Effector memory CD4-positive, alpha-beta T cell (primary cell): Measurements from ENCODE around the gene LILRB5.

Source experiments
- DNase-seq, 3 donors: peaks; one replicate each; pipeline ENCODE4 v3.0.0-alpha.2; 2020
- H3K27ac ChIP-seq: 2 replicates; pipeline ENCODE4 v1.7.0; 2013; ENCODE audit warnings: mild to moderate bottlenecking, low read length, moderate library complexity; ENCODE audit not compliant: insufficient read depth, poor library complexity, severe bottlenecking
- H3K27me3 ChIP-seq: replicated peaks from 2 replicates; pipeline ENCODE4 v1.7.0; 2013; ENCODE audit warnings: mild to moderate bottlenecking, low read length; ENCODE audit not compliant: insufficient read depth, control insufficient read depth, poor library complexity, severe bottlenecking
- H3K36me3 ChIP-seq: 2 replicates; pipeline ENCODE4 v1.7.0; 2013; ENCODE audit warnings: mild to moderate bottlenecking, low read length, moderate library complexity; ENCODE audit not compliant: control insufficient read depth, insufficient read depth
- H3K4me1 ChIP-seq: 2 replicates; pipeline ENCODE4 v1.7.0; 2013; ENCODE audit warnings: low read length, mild to moderate bottlenecking; ENCODE audit not compliant: control insufficient read depth, insufficient read depth, poor library complexity, severe bottlenecking
- H3K4me3 ChIP-seq: 2 replicates; pipeline ENCODE4 v1.7.0; 2013; ENCODE audit warnings: low read length, low read depth, mild to moderate bottlenecking; ENCODE audit not compliant: insufficient read depth, poor library complexity, severe bottlenecking
- H3K9me3 ChIP-seq: 2 replicates; pipeline ENCODE4 v1.7.0; 2013; ENCODE audit warnings: mild to moderate bottlenecking, low read length, moderate library complexity; ENCODE audit not compliant: control insufficient read depth

The LILRB5 gene

GRCh38 chr19:54262066-54262465, 5.0 kb upstream of the LILRB5 start:
- H3K4me1 ChIP-seq, result no peaks in the 10 kb centered on the region

GRCh38 chr19:54256250-54257115, 590 bp downstream of the LILRB5 start:
- Histone ChIP-seq H3K27me3 (no peaks in the 10 kb centered on the region), H3K4me1 (no peaks in the 10 kb centered on the region)

More at GRCh38 chr19:54262066-54262465, 5.0 kb upstream of the LILRB5 start:
- Histone ChIP-seq H3K4me3 (no peak overlapping the region), H3K27ac (no peak overlapping the region), H3K27me3 (no peaks in the 10 kb centered on the region), H3K36me3 (no peaks in the 10 kb centered on the region), H3K9me3 (no peaks in the 10 kb centered on the region)
- no peak for DNase-seq

GRCh38 chr19:54255105-54255775, 1.8 kb downstream of the LILRB5 start:
- Histone ChIP-seq H3K4me1 (no peaks in the 10 kb centered on the region), H3K27ac (no peak overlapping the region), H3K27me3 (no peaks in the 10 kb centered on the region), H3K4me3 (no peak overlapping the region), H3K36me3 (no peaks in the 10 kb centered on the region), H3K9me3 (no peaks in the 10 kb centered on the region)
- DNase-seq, result no peak

More at GRCh38 chr19:54256250-54257115, 590 bp downstream of the LILRB5 start:
- no peak for DNase-seq
- H3K4me3 ChIP-seq, result no peak overlapping the region
- no peaks in the 10 kb centered on the region for H3K36me3 ChIP-seq
- H3K9me3 ChIP-seq, result no peaks in the 10 kb centered on the region
- H3K27ac ChIP-seq, result no peak overlapping the region

- no peaks in the 10 kb centered on the region for H3K9me3 ChIP-seq
- H3K27ac ChIP-seq, result no peak overlapping the region
- H3K27me3 ChIP-seq, result no peaks in the 10 kb centered on the region
- no peak for DNase-seq
- no peaks in the 10 kb centered on the region for H3K4me1 ChIP-seq
- no peaks in the 10 kb centered on the region for H3K36me3 ChIP-seq
- H3K4me3 ChIP-seq, result no peak overlapping the region
Measured at GRCh38 chr19:54254195-54254906, 2.7 kb downstream of the LILRB5 start.

GRCh38 chr19:54253331-54254194, 3.5 kb downstream of the LILRB5 start:
- Histone ChIP-seq H3K27ac (no peak overlapping the region), H3K9me3 (no peaks in the 10 kb centered on the region), H3K36me3 (no peaks in the 10 kb centered on the region), H3K4me3 (no peak overlapping the region), H3K4me1 (no peaks in the 10 kb centered on the region), H3K27me3 (no peaks in the 10 kb centered on the region)
- DNase-seq, result no peak

- no peak overlapping the region for H3K27ac ChIP-seq
- H3K4me1 ChIP-seq, result peaks cover 5% of the 10 kb centered on the region
- no peak overlapping the region for H3K4me3 ChIP-seq
- DNase-seq, result no peak
- H3K9me3 ChIP-seq, result no peaks in the 10 kb centered on the region
- no peaks in the 10 kb centered on the region for H3K36me3 ChIP-seq
- no peaks in the 10 kb centered on the region for H3K27me3 ChIP-seq
Measured at GRCh38 chr19:54252845-54253244, 4.2 kb downstream of the LILRB5 start.

GRCh38 chr19:54252243-54252642, 4.8 kb downstream of the LILRB5 start:
- DNase-seq, result no peak
- no peak overlapping the region for H3K4me3 ChIP-seq

GRCh38 chr19:54248016-54248601, 9.0 kb downstream of the LILRB5 start:
- peak overlapping the region; percentile 1 for H3K4me3 ChIP-seq
- H3K27me3 ChIP-seq, result no peaks in the 10 kb centered on the region
- no peak overlapping the region for H3K27ac ChIP-seq

More at GRCh38 chr19:54252243-54252642, 4.8 kb downstream of the LILRB5 start:
- Histone ChIP-seq H3K36me3 (no peaks in the 10 kb centered on the region), H3K4me1 (peaks cover 11% of the 10 kb centered on the region), H3K9me3 (no peaks in the 10 kb centered on the region), H3K27me3 (no peaks in the 10 kb centered on the region), H3K27ac (no peak overlapping the region)

More at GRCh38 chr19:54248016-54248601, 9.0 kb downstream of the LILRB5 start:
- peaks cover 11% of the 10 kb centered on the region for H3K4me1 ChIP-seq
- no peaks in the 10 kb centered on the region for H3K36me3 ChIP-seq
- DNase-seq, result no peak
- no peaks in the 10 kb centered on the region for H3K9me3 ChIP-seq
